ENCODE data around the gene AGAP1.

Gene AGAP1

GRCh38 chr2:235553291-235553690 is 59.4 kb downstream of the AGAP1 start:
- peak; percentile 5 for DNase-seq

- no peak for DNase-seq
Measured at GRCh38 chr2:235553696-235554100, 59.9 kb downstream of the AGAP1 start.

DNA sequence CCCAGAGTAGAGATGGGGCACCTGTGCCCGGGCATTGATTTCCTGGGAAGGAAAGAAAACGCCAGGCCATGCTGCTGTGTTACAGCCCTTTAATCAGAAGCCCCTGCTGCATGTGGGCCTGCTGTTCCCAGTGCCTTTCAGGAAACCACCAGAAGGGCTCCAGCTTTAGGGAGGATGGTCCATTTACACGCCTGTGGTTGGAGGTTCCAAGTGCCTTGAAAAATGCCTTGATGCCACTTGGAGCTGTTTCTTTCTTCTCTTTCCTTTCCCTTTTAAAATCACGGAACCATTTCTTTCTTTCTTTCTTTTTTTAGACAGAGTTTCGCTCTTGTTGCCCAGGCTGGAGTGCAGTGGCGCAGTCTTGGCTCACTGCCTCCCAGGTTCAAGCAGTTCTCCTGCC is 60.5 kb downstream of the AGAP1 start:
- DNase-seq, result no peak

- DNase-seq, result no peak
Measured at GRCh38 chr2:235554936-235555335, 61.1 kb downstream of the AGAP1 start.

- DNase-seq, result no peak
Measured at GRCh38 chr2:235555371-235555770, 61.5 kb downstream of the AGAP1 start.

DNA sequence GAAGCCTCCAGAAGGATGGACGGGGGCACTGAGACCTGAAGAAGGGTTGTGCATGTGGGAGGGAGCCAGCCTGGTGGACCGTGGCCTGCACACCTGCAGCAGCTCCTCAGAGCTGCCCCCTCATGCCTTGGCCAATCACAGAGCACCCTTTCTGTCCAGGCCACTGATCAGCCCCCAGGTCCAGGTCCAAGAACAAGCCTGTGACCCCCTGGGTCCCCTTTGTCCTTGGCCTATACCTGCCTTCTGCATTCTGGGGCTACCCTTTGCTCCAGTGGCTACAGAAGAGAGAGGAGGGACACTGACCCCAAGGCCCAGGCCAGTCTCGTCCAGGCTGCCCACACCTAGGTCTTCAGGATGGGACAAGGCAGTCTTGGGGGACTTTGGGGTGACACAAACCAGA is 62.2 kb downstream of the AGAP1 start:
- DNase-seq, result no peak

- DNase-seq, result no peak
Measured at GRCh38 chr2:235556901-235557300, 63.1 kb downstream of the AGAP1 start.

DNA sequence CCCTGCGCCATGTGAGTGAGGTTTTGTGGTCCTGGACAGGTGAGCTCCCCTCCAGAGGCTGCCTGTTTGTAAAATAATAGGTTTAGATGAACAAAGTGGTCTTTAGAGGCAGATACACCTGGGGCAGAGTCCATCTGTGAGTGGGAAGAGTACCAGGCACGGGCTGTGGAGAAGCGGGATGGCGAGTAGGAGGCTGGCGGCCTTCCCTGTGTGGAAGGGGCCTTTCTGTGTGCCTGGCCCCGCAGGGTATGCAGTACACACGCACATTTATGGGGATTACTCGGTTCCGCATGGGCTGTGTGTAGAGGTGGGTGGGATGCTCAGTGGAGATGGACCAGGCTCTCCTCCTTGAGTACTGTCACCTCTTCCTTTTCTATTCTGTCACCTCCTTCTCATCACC is 64.1 kb downstream of the AGAP1 start:
- no peak for DNase-seq

DNA sequence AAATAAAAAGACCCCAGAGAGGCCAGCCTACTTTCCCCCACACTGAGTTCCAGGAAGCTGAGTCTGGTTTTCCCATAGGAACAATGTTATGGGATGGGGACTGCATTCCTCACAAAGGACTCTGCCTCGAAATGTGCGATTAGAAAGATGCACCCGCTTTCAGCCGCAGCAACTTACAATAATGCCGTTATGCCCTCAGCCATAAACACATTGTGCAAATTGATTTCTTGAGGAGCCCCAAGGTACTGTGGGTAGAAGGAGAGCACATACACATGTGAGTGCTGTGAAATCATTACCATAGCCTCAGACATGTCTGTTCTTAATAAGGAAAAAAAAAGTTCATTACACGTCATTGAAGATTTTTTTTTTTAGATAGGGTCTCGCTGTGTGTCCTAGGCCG is 64.7 kb downstream of the AGAP1 start:
- DNase-seq, result no peak

GRCh38 chr2:235560345-235560744 is 66.5 kb downstream of the AGAP1 start:
- no peak for DNase-seq

DNA sequence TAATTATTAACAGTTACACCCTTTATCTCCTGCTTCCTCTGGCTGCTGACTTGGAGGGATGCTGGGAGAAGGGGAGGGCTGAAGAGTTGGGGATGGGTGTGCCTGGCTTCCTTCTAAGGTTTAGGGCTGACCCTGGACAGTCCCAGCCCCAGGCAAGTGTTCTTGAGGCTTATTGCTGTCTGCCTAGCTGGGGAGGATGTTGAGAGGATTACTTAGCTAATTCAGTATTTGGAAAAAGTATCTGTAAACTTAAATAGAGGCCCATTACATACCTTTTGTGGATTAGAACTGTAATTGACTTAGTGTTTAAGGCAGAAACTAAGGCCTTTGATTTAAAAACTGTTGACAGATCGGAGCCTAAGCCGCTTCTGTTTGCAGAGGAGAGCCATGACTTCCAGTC is 67.6 kb downstream of the AGAP1 start:
- DNase-seq, result no peak

- DNase-seq, result no peak
Measured at GRCh38 chr2:235562065-235562747, 68.4 kb downstream of the AGAP1 start.

GRCh38 chr2:235563056-235563910 is 69.4 kb downstream of the AGAP1 start:
- no peak for DNase-seq

DNA sequence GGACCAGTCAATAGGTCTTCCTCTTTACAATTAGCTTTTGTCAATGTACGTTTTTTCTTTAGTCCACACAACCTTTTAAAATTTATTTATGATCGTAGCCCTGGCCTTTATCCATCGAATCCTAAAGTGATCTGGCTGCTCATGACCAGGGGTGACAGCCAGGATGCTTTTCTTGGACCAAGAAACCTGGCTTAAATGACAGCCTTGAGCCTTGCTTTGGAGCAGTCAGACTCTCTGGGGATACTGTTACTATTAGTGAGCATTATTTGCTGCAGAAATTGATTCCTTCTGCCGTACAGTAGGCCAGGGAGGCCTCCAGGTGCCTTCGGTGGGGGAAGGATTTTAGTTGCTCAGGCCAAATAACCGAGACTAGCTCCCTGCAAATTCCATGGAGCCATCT is 70.2 kb downstream of the AGAP1 start:
- no peak for DNase-seq

GRCh38 chr2:235564884-235565530 is 71.2 kb downstream of the AGAP1 start:
- DNase-seq, result no peak

- DNase-seq, result no peak
Measured at GRCh38 chr2:235566415-235566814, 72.6 kb downstream of the AGAP1 start.

GRCh38 chr2:235566931-235567495 is 73.2 kb downstream of the AGAP1 start:
- no peak for DNase-seq

- no peak for DNase-seq
Measured at GRCh38 chr2:235567842-235568241, 74.0 kb downstream of the AGAP1 start.

- DNase-seq, result no peak
Measured at GRCh38 chr2:235568431-235568830, 74.6 kb downstream of the AGAP1 start.

- no peak for DNase-seq
Measured at GRCh38 chr2:235569837-235570236, 76.0 kb downstream of the AGAP1 start.

DNA sequence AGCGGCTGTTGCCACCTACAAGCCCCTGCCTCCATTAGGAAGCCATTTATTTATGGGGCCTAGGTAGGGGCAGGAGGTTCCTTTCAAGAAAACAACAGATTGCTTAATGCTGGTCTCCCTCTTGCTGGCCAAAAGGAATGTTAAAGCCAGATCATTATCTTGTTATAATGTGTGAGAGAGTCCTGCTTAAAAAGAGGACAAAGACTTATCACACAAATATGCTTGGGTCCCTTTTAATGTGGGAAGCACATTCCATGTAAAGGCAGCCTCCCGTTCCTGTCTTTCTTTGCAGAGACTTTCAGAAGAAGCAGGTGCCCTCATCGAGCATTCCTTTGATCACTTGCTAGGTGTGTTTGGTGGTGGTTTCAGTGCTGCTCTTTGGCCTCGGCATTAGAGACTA is 76.4 kb downstream of the AGAP1 start:
- no peak for DNase-seq

DNA sequence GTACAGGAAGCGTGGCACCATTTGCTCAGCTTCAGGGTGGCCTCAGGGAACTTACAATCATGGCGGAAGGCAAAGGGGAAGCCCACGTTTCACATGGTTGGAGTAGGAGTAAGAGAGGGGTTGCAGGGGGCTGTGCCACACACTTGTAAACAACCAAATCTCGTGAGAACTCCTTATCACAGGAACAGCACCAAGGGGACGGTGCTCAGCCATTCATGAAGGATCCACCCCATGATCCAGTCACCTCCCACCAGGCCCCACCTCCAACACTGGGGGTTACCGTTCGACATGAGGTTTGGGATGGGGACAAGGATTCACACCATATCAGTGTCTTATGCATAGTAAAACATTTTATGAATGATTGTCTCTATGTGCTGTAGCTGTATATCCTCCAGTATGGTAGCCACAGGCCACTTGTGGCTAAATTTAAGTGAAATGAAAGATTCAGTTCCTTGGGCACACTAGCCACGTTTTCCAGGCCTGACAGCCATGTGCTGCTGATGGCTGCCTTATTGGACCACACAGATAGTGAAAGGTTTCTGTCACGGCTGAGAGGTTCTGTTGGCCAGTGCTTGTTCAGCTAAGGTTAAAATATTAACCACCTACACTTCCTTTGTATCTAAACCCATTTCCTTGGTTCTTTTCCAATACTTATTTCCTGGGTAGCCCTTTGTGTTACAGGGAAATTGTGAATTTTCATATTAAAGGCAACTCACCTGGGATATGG is 77.3 kb downstream of the AGAP1 start:
- DNase-seq, result no peak

DNA sequence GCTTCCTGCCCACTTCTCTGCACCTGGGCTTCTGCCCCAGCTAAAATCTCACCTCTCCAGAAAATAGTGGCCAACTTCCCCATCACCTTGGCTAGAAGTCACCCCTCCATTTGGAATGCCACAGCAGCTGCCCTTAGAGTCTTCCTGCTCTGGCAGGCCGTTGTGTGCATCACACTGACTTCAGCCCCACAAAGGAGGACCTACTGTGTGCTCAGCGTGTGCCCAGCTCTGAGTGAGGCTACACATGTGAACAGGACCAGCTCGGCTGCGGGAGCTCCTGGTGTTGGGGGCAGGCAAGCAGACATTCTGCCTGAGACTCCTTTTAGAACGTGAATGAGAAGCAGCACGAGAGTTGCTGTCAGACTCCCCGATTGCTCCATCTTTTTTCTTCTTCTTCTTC is 78.7 kb downstream of the AGAP1 start:
- no peak for DNase-seq
